Natural killer cell (primary cell): ENCODE results near the gene CRTC1. TPM values are rescaled to one million over a fixed set of nuclear protein-coding genes. Genes with fewer than 3 reads are reported as not detected.

Experiments
- ATAC-seq, 3 donors: fragments of 150-1000 bp in 2 of 3; fragments of 200-7000 bp in 1 of 3; cut with Tn5 transposase; 1 replicate in 1 of 3; 2 replicates in 2 of 3; pipeline ENCODE4 v1.10.0; 2021; ENCODE audit warnings: mild to moderate bottlenecking in 2 of 3, moderate library complexity in 2 of 3
- DNase-seq, 2 donors: peaks; one replicate each; pipeline versions ENCODE4 v3.0.0 to v3.0.0-alpha.2; 2013 to 2021; ENCODE audit warnings: mixed read lengths in 1 of 2
- H3K27ac ChIP-seq: one replicate; pipeline ENCODE4 v1.5.1; 2013; ENCODE audit warnings: mild to moderate bottlenecking, low read length
- H3K27me3 ChIP-seq: one replicate; pipeline ENCODE4 v1.6.1; 2013; ENCODE audit warnings: low read length; ENCODE audit not compliant: control insufficient read depth, insufficient read depth
- H3K36me3 ChIP-seq: one replicate; pipeline ENCODE4 v1.6.1; 2013; ENCODE audit warnings: low read length; ENCODE audit not compliant: control insufficient read depth, insufficient read depth
- H3K4me1 ChIP-seq: one replicate; pipeline ENCODE4 v1.6.1; 2013; ENCODE audit warnings: low read length; ENCODE audit not compliant: control insufficient read depth, insufficient read depth
- H3K4me3 ChIP-seq: one replicate; pipeline ENCODE4 v1.5.1; 2013; ENCODE audit warnings: low read length
- H3K9me3 ChIP-seq: one replicate; pipeline ENCODE4 v1.6.1; 2013; ENCODE audit warnings: low read length; ENCODE audit not compliant: control insufficient read depth, insufficient read depth
- H3K27ac Mint-ChIP-seq, 2 donors: one replicate each; pipeline ENCODE4 v1.8.0; 2022; ENCODE audit warnings: mild to moderate bottlenecking in 2 of 2, mixed read lengths in 2 of 2, moderate library complexity in 1 of 2
- H3K27me3 Mint-ChIP-seq, 2 donors: one replicate each; pipeline ENCODE4 v1.8.0; 2022; ENCODE audit warnings: low read depth in 2 of 2, mixed read lengths in 2 of 2
- H3K36me3 Mint-ChIP-seq: one replicate; pipeline ENCODE4 v1.8.0; 2022; ENCODE audit warnings: mixed read lengths
- H3K4me1 Mint-ChIP-seq, 2 donors: one replicate each; pipeline ENCODE4 v1.8.0; 2022; ENCODE audit warnings: mixed read lengths in 2 of 2
- H3K4me3 Mint-ChIP-seq: one replicate; pipeline ENCODE4 v1.8.0; 2022; ENCODE audit warnings: mild to moderate bottlenecking, moderate library complexity, mixed read lengths
- H3K9me3 Mint-ChIP-seq, 2 donors: one replicate each; pipeline ENCODE4 v1.8.0; 2022; ENCODE audit warnings: mixed read lengths in 2 of 2
- CTCF ChIP-seq: fragments of 200-600 bp; IDR thresholded peaks from one replicate; pipeline ENCODE4 v1.8.0; 2022; ENCODE audit warnings: antibody characterized with exemption
- WGBS: methylation state at CpG from one replicate; pipeline ENCODE4 v1.1.7; 2013; ENCODE audit warnings: missing lambda C conversion rate; ENCODE audit not compliant: insufficient coverage; 5-methylcytosine and 5-hydroxymethylcytosine counted together
- intact Hi-C: fragments of 100-400 bp; cut with micrococcal nuclease; formaldehyde crosslinking; loops from one replicate; pipeline ENCODE4 v1.14.2; 2022
- total RNA-seq, 4 donors: library from RNA; stranded (reverse); fragments of 120-200 nt in 1 of 4; gene quantifications; one replicate each; pipeline versions ENCODE4 v1.2.3 to v1.2.4, GENCODE V29; 2013 to 2022

The CRTC1 gene
- total RNA-seq, 3 donors from 2014 or later (not counting 1 experiment from before 2014, with no cell fraction given) = 14.1 to 17.0 (median 14.3) TPM

GRCh38 chr19:18639706-18640243 is 43.7 kb upstream of the CRTC1 start:
- H3K36me3 ChIP-seq = no peaks in the 10 kb centered on the region
- Mint-ChIP-seq H3K9me3 (no peaks in the 10 kb centered on the region), H3K27me3 (no peaks in the 10 kb centered on the region), H3K4me3 (no peak overlapping the region), H3K4me1 (peaks cover 26 to 32% of the 10 kb centered on the region in 2 donors), H3K36me3 (no peaks in the 10 kb centered on the region), H3K27ac (no peak overlapping the region)
- H3K9me3 ChIP-seq = no peaks in the 10 kb centered on the region
- H3K27ac ChIP-seq = no peak overlapping the region
- ATAC-seq (no peak), DNase-seq (no peak)
- WGBS = 90% methylated on average over 8 of the region's 8 CpGs
- no peaks in the 10 kb centered on the region for H3K27me3 ChIP-seq
- no peak for TF ChIP-seq CTCF
- intact Hi-C loops = no loop called here
- no peak overlapping the region for H3K4me3 ChIP-seq
- H3K4me1 ChIP-seq = peaks cover 36% of the 10 kb centered on the region

DNA sequence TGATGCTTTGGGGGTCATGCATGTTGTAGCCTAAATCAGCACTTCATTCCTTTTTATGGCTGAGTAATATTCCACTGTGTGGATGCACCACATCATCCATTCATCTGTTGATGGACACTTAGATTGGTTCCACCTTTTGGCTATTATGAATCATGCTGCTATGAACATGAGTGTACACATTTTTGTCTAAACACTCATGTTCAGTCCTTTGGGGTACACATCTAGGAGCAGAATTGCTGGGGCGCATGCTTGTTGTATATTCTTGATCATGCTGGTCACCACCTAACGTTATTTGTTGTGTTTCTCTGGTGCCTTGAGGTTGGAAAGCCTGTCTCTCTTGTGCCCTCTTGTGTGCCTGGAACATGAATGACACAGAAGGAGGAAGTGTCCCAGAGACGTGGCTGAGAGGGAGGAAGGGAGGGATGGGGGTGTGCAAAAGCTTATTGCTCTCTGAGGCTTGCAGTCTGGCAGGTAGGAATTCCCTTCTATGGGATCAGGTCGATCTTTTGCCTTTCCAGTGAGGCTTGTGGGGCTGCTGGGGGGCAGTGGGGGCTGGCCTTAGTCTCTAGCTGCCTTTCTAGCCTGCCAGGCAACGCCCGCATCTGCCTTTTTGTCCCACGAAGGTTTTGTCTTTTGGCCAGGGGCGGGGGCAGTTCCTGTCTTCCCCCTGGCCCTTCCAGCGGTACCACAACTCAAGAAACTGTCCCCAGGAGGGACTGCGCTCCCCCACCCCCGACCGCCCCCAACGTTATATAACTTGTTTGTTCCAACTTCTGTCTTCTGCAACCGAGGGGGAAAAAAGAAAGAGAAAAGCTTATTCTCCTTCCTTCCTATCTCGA is 39.1 kb upstream of the CRTC1 start:
- Mint-ChIP-seq H3K27ac (no peak overlapping the region), H3K36me3 (no peaks in the 10 kb centered on the region), H3K9me3 (no peaks in the 10 kb centered on the region), H3K4me1 (peaks cover 14 to 20% of the 10 kb centered on the region in 2 donors), H3K27me3 (no peaks in the 10 kb centered on the region), H3K4me3 (no peak overlapping the region)
- intact Hi-C loops = no loop called here
- Histone ChIP-seq H3K27ac (no peak overlapping the region), H3K9me3 (no peaks in the 10 kb centered on the region), H3K4me1 (peaks cover 22% of the 10 kb centered on the region), H3K36me3 (no peaks in the 10 kb centered on the region), H3K4me3 (no peak overlapping the region), H3K27me3 (no peaks in the 10 kb centered on the region)
- 33% methylated on average over 12 of the region's 15 CpGs for WGBS
- ATAC-seq = peak in 1 of 3 donors; percentile 43
- TF ChIP-seq CTCF = no peak
- DNase-seq = no peak

GRCh38 chr19:18645035-18645511 is 38.4 kb upstream of the CRTC1 start:
- intact Hi-C loops = no loop called here
- no peak for DNase-seq
- H3K27ac Mint-ChIP-seq = no peak overlapping the region
- H3K9me3 ChIP-seq = no peaks in the 10 kb centered on the region
- WGBS = 71% methylated on average over 13 of the region's 13 CpGs
- peaks cover 20 to 27% of the 10 kb centered on the region in 2 donors for H3K4me1 Mint-ChIP-seq
- no peaks in the 10 kb centered on the region for H3K36me3 Mint-ChIP-seq
- H3K27me3 ChIP-seq = no peaks in the 10 kb centered on the region
- H3K9me3 Mint-ChIP-seq = no peaks in the 10 kb centered on the region
- TF ChIP-seq CTCF = no peak
- no peak overlapping the region for H3K27ac ChIP-seq
- H3K4me3 ChIP-seq = no peak overlapping the region
- no peak for ATAC-seq
- H3K36me3 ChIP-seq = no peaks in the 10 kb centered on the region
- peaks cover 29% of the 10 kb centered on the region for H3K4me1 ChIP-seq
- no peaks in the 10 kb centered on the region for H3K27me3 Mint-ChIP-seq
- H3K4me3 Mint-ChIP-seq = no peak overlapping the region
